CD8-positive, alpha-beta memory T cell (primary cell): ENCODE results near the gene ASTN2. TPM values are rescaled to one million over a fixed set of nuclear protein-coding genes. Genes with fewer than 3 reads are reported as not detected.

Experiments
- CTCF ChIA-PET: fragments of 350-600 bp; sonication (Branson Sonifier 250); formaldehyde crosslinking; loops from one replicate; lab custom pipeline; 2021; ENCODE audit warnings: antibody characterized with exemption; lab: Charles Lee
- POLR2A ChIA-PET: fragments of 350-600 bp; sonication (Branson Sonifier 250); formaldehyde crosslinking; loops from one replicate; lab custom pipeline; 2021; ENCODE audit warnings: antibody characterized with exemption; lab: Charles Lee
- DNase-seq, 5 donors: peaks; one replicate each; pipeline versions ENCODE4 v3.0.0 to v3.0.0-alpha.2; 2020 to 2022; ENCODE audit warnings: mixed read lengths in 1 of 5
- H3K27ac ChIP-seq: one replicate; pipeline ENCODE4 v1.7.0; 2013; ENCODE audit warnings: low read depth, mild to moderate bottlenecking, low read length, moderate library complexity
- H3K27me3 ChIP-seq: 2 replicates; pipeline ENCODE4 v1.7.0; 2013; ENCODE audit warnings: low read length, mild to moderate bottlenecking; ENCODE audit not compliant: insufficient read depth, poor library complexity, severe bottlenecking
- H3K36me3 ChIP-seq: 2 replicates; pipeline ENCODE4 v1.7.0; 2013; ENCODE audit warnings: mild to moderate bottlenecking, low read length, moderate library complexity; ENCODE audit not compliant: insufficient read depth
- H3K4me1 ChIP-seq: 2 replicates; pipeline ENCODE4 v1.7.0; 2013; ENCODE audit warnings: mild to moderate bottlenecking, low read length, moderate library complexity; ENCODE audit not compliant: insufficient read depth
- H3K4me3 ChIP-seq: 2 replicates; pipeline ENCODE4 v1.7.0; 2013; ENCODE audit warnings: mild to moderate bottlenecking, low read length
- H3K9me3 ChIP-seq: 2 replicates; pipeline ENCODE4 v1.7.0; 2013; ENCODE audit warnings: mild to moderate bottlenecking, low read length
- H3K27ac Mint-ChIP-seq, 8 donors: one replicate each; pipeline ENCODE4 v1.8.0; 2020 to 2021; ENCODE audit warnings: mixed read lengths in 8 of 8, mild to moderate bottlenecking in 6 of 8, inconsistent platforms in 3 of 8, moderate library complexity in 3 of 8
- H3K27me3 Mint-ChIP-seq, 2 donors: one replicate each; pipeline ENCODE4 v1.8.0; 2020 to 2021; ENCODE audit warnings: mixed read lengths in 2 of 2, mild to moderate bottlenecking in 1 of 2, moderate library complexity in 1 of 2
- H3K36me3 Mint-ChIP-seq, 3 donors: one replicate each; pipeline ENCODE4 v1.8.0; 2020 to 2021; ENCODE audit warnings: mixed read lengths in 3 of 3, inconsistent platforms in 1 of 3, mild to moderate bottlenecking in 1 of 3
- H3K4me1 Mint-ChIP-seq, 3 donors: one replicate each; pipeline ENCODE4 v1.8.0; 2020 to 2021; ENCODE audit warnings: mixed read lengths in 3 of 3, inconsistent platforms in 1 of 3, mild to moderate bottlenecking in 1 of 3
- H3K4me3 Mint-ChIP-seq, 7 donors: one replicate each; pipeline ENCODE4 v1.8.0; 2020 to 2021; ENCODE audit warnings: mixed read lengths in 7 of 7, mild to moderate bottlenecking in 6 of 7, moderate library complexity in 4 of 7, inconsistent platforms in 2 of 7
- H3K9me3 Mint-ChIP-seq, 5 donors: one replicate each; pipeline ENCODE4 v1.8.0; 2020 to 2022; ENCODE audit warnings: mixed read lengths in 5 of 5, mild to moderate bottlenecking in 3 of 5, moderate library complexity in 2 of 5, inconsistent platforms in 1 of 5
- polyA plus RNA-seq: library from polyadenylated mRNA; unstranded; fragments of 300-500 nt; fragmentation: Illumina TruSeq; gene quantifications from one replicate; pipeline ENCODE4 v1.2.3, GENCODE V29; 2021
- total RNA-seq, 2 experiments: library from RNA; stranded (reverse); gene quantifications; one replicate each; pipeline ENCODE4 v1.2.3, GENCODE V29; 2021

The ASTN2 gene
- total and polyA plus RNA-seq, 3 experiments from 2014 or later: 4.1 to 4.8 (median 4.2) TPM

DNA sequence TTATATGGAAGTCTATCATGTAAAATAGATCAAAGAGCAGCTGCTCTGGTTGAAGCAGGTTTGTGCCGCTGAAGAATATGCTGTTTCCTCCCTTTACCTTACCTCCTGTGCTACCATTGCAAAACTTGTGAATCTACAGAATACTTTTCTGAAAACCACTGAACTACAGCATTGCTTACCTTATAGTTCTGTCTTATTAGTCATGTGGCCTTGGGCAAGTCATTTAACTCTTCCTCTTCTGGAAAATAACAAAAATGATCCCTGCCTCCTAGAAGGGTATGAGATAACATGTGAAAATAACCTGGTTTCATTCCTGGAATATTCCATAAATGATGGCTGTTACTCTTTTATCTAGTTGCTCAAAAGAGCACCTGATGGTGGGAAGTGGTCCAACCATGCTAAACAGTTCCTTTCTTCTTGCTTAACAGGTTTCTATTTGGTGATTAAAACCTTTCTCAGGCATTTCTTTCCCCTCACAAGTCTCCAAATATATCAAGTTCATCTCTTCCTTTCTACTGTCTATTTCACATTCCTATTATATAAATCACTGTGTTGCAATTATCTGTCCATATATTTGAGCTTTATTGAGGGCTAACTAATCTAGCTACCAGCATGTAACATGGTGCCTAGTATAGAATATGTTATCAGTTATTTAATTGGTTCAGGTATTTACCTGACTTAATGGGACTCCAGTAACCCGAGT lies 712.8 kb downstream of the ASTN2 start:
- H3K27me3 ChIP-seq: no peaks in the 10 kb centered on the region
- peak overlapping the region in 3 of 7 donors; percentile 12 to 59 (median 52) for H3K4me3 Mint-ChIP-seq
- no peak for DNase-seq
- H3K9me3 ChIP-seq: no peaks in the 10 kb centered on the region
- peaks cover 15% of the 10 kb centered on the region for H3K4me1 ChIP-seq
- ChIA-PET POLR2A (no interaction called here), CTCF (no interaction called here)
- H3K36me3 ChIP-seq: peaks cover 14% of the 10 kb centered on the region
- H3K9me3 Mint-ChIP-seq: no peaks in the 10 kb centered on the region
- no peaks in the 10 kb centered on the region for H3K27me3 Mint-ChIP-seq
- peaks cover 24 to 57% (median 43%) of the 10 kb centered on the region in 3 donors for H3K36me3 Mint-ChIP-seq
- H3K4me3 ChIP-seq: no peak overlapping the region
- H3K27ac Mint-ChIP-seq: peak overlapping the region in 6 of 8 donors; percentile 26 to 63 (median 47)
- peaks cover 28 to 35% (median 32%) of the 10 kb centered on the region in 3 donors for H3K4me1 Mint-ChIP-seq
- no peak overlapping the region for H3K27ac ChIP-seq

DNA sequence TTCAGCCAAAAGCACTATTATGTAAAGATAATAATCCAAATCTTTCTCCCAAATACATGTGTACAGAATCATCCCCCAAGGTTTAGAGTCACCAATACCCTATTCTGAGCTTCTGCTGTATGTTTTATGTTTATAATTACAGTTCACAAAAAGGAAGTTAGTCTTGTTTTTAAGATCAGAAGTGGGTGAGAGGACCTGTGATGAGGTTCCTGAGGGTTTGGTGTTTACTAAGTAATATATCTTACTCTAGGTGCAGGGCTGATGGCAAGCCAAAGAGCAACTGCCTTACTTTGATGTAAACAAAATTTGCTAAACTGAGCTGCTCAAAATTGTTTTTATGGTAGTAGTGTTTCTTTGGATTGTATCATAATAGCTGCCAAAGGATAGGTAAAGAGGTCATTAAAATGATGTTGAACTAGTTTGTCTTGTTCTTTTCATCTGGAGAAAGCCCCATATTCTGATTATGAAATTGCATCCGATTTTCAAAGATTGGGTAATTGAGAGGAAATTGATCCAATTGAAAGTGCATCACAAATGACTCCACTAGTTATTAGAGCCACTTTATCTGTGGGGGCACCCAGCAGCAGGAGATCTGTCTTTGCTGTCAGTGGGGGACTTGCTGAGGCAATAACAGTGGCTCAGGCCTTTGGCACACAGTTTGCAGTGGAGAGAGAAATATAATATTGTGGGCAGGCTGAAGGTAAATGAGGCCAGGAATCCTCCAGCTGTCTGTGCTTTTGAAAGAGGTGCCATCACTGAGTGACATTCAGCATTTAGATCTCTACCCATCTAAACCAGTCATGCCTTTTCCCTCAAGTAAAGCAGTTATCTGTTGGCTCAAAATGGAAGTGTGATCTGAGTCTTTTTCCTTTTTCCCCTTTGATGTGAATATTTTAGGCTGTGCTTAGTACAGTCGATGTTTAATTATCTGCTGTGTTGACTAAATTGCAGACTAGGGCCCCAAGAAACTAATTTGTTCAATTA lies 713.7 kb downstream of the ASTN2 start:
- Histone ChIP-seq H3K4me3 (no peak overlapping the region), H3K9me3 (no peaks in the 10 kb centered on the region), H3K36me3 (peaks cover 14% of the 10 kb centered on the region), H3K27me3 (no peaks in the 10 kb centered on the region), H3K4me1 (peaks cover 15% of the 10 kb centered on the region), H3K27ac (no peak overlapping the region)
- H3K27me3 Mint-ChIP-seq: no peaks in the 10 kb centered on the region
- DNase-seq: no peak
- POLR2A ChIA-PET: no interaction called here
- peaks cover 34 to 44% (median 40%) of the 10 kb centered on the region in 3 donors for H3K4me1 Mint-ChIP-seq
- peak overlapping the region in 4 of 7 donors; percentile 6 to 52 (median 22) for H3K4me3 Mint-ChIP-seq
- CTCF ChIA-PET: no interaction called here
- peaks cover 26 to 57% (median 47%) of the 10 kb centered on the region in 3 donors for H3K36me3 Mint-ChIP-seq
- H3K9me3 Mint-ChIP-seq: no peaks in the 10 kb centered on the region
- H3K27ac Mint-ChIP-seq: peak overlapping the region; percentile 7 to 94 (median 58)

- Mint-ChIP-seq H3K36me3 (peaks cover 29 to 57% (median 50%) of the 10 kb centered on the region in 3 donors), H3K4me3 (no peak overlapping the region), H3K4me1 (peaks cover 40 to 53% (median 48%) of the 10 kb centered on the region in 3 donors), H3K9me3 (no peaks in the 10 kb centered on the region), H3K27ac (no peak overlapping the region), H3K27me3 (no peaks in the 10 kb centered on the region)
- Histone ChIP-seq H3K9me3 (no peaks in the 10 kb centered on the region), H3K4me1 (peaks cover 15% of the 10 kb centered on the region), H3K36me3 (peaks cover 14% of the 10 kb centered on the region), H3K4me3 (no peak overlapping the region), H3K27me3 (no peaks in the 10 kb centered on the region), H3K27ac (no peak overlapping the region)
- DNase-seq: no peak
- POLR2A ChIA-PET: interaction anchor here (1.3 kb wide), 1 partner anchor 13 kb away, joined by 4 read pairs; the partner anchor contains the start of gene TRIM32
- CTCF ChIA-PET: no interaction called here
Measured at GRCh38 chr9:116700279-116700678, 714.6 kb downstream of the ASTN2 start.

DNA sequence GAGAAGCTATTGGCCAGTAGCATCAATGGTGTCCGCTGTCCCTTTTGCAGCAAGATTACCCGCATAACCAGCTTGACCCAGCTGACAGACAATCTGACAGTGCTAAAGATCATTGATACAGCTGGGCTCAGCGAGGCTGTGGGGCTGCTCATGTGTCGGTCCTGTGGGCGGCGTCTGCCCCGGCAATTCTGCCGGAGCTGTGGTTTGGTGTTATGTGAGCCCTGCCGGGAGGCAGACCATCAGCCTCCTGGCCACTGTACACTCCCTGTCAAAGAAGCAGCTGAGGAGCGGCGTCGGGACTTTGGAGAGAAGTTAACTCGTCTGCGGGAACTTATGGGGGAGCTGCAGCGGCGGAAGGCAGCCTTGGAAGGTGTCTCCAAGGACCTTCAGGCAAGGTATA lies 717.0 kb downstream of the ASTN2 start:
- no peak for DNase-seq
- no peaks in the 10 kb centered on the region for H3K9me3 Mint-ChIP-seq
- Histone ChIP-seq H3K36me3 (peaks cover 14% of the 10 kb centered on the region), H3K4me1 (peaks cover 15% of the 10 kb centered on the region), H3K27ac (no peak overlapping the region), H3K9me3 (no peaks in the 10 kb centered on the region), H3K4me3 (no peak overlapping the region), H3K27me3 (no peaks in the 10 kb centered on the region)
- H3K4me3 Mint-ChIP-seq: no peak overlapping the region
- no peaks in the 10 kb centered on the region for H3K27me3 Mint-ChIP-seq
- H3K27ac Mint-ChIP-seq: no peak overlapping the region
- ChIA-PET CTCF (no interaction called here), POLR2A (no interaction called here)
- H3K36me3 Mint-ChIP-seq: peaks cover 31 to 53% (median 52%) of the 10 kb centered on the region in 3 donors
- H3K4me1 Mint-ChIP-seq: peaks cover 51 to 73% (median 64%) of the 10 kb centered on the region in 3 donors

DNA sequence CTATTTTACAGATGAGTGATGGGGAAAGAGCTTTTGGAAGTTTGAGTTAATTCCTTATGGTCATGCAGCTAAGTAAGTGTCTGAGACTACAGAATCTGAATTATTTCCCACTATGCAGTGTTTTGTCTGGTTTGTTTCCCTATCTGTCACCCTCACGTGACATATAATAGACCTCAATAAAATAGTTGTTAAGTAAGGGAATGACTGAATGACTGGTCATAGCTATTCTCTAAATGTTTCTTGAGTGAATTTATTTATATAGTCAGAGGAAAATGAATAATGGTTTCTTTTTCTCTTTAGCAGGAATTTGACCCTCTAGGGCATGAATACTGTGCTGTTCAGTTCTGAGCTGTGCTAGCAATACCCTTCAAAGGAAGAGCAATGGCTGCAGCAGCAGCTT lies 717.5 kb downstream of the ASTN2 start:
- CTCF ChIA-PET: no interaction called here

DNA sequence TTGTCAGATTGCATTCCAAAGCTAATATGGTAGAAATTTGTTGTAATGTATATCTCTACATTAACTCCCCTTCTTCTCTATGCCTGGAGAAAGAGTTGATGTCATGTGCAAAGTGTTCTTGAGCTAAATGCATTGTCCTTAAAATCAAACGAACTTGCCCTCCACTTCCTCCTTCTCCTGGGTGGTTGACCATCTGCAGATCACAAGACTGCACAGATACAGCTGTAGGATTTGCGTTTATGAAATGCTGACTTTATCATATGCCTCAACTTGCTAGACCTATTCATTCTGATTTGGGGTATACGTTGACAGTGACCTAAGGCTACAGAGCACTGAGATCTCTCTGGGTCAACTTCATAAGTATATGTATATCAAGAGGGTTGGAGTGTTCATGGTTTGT lies 719.4 kb downstream of the ASTN2 start:
- Mint-ChIP-seq H3K4me3 (no peak overlapping the region), H3K27me3 (no peaks in the 10 kb centered on the region), H3K4me1 (peaks cover 51 to 78% (median 68%) of the 10 kb centered on the region in 3 donors), H3K27ac (no peak overlapping the region), H3K9me3 (no peaks in the 10 kb centered on the region), H3K36me3 (peaks cover 28 to 43% (median 30%) of the 10 kb centered on the region in 3 donors)
- peaks cover under 1% of the 10 kb centered on the region for H3K4me1 ChIP-seq
- H3K9me3 ChIP-seq: no peaks in the 10 kb centered on the region
- no peak overlapping the region for H3K4me3 ChIP-seq
- H3K36me3 ChIP-seq: peaks cover 14% of the 10 kb centered on the region
- ChIA-PET POLR2A (no interaction called here), CTCF (interaction anchor here (1.0 kb wide), 1 partner anchor 42 kb away, joined by 3 read pairs; no protein-coding TSS in a partner anchor)
- H3K27me3 ChIP-seq: no peaks in the 10 kb centered on the region
- DNase-seq: no peak
- no peak overlapping the region for H3K27ac ChIP-seq

More for the DNA sequence above, 717.5 kb downstream of the ASTN2 start:
- Histone ChIP-seq H3K4me1 (peaks cover 13% of the 10 kb centered on the region), H3K9me3 (no peaks in the 10 kb centered on the region), H3K4me3 (no peak overlapping the region), H3K27ac (no peak overlapping the region), H3K27me3 (no peaks in the 10 kb centered on the region), H3K36me3 (peaks cover 14% of the 10 kb centered on the region)
- no peak overlapping the region for H3K4me3 Mint-ChIP-seq
- DNase-seq: no peak
- H3K36me3 Mint-ChIP-seq: peaks cover 31 to 52% (median 46%) of the 10 kb centered on the region in 3 donors
- peaks cover 56 to 78% (median 68%) of the 10 kb centered on the region in 3 donors for H3K4me1 Mint-ChIP-seq
- H3K9me3 Mint-ChIP-seq: no peaks in the 10 kb centered on the region
- POLR2A ChIA-PET: no interaction called here
- H3K27ac Mint-ChIP-seq: peak overlapping the region in 1 of 8 donors; percentile 33
- no peaks in the 10 kb centered on the region for H3K27me3 Mint-ChIP-seq

- no peaks in the 10 kb centered on the region for H3K27me3 ChIP-seq
- Mint-ChIP-seq H3K27me3 (no peaks in the 10 kb centered on the region), H3K36me3 (peaks cover 23 to 37% (median 24%) of the 10 kb centered on the region in 3 donors), H3K4me1 (peaks cover 47 to 78% (median 68%) of the 10 kb centered on the region in 3 donors), H3K27ac (no peak overlapping the region), H3K9me3 (no peaks in the 10 kb centered on the region), H3K4me3 (no peak overlapping the region)
- peaks cover 6% of the 10 kb centered on the region for H3K4me1 ChIP-seq
- peaks cover 14% of the 10 kb centered on the region for H3K36me3 ChIP-seq
- no peak overlapping the region for H3K27ac ChIP-seq
- H3K9me3 ChIP-seq: no peaks in the 10 kb centered on the region
- ChIA-PET POLR2A (no interaction called here), CTCF (interaction anchor here (1.0 kb wide), 1 partner anchor 42 kb away, joined by 3 read pairs; no protein-coding TSS in a partner anchor)
- H3K4me3 ChIP-seq: no peak overlapping the region
- DNase-seq: no peak
Measured at GRCh38 chr9:116694785-116695291, 720.0 kb downstream of the ASTN2 start.
